ENCODE data around the gene IL4I1. TPM values are rescaled to one million over a fixed set of nuclear protein-coding genes. Genes with fewer than 3 reads are reported as not detected.

The IL4I1 gene
- total and polyA plus RNA-seq, 4 donors, result 0.08 to 0.75 (median 0.23) TPM

DNA sequence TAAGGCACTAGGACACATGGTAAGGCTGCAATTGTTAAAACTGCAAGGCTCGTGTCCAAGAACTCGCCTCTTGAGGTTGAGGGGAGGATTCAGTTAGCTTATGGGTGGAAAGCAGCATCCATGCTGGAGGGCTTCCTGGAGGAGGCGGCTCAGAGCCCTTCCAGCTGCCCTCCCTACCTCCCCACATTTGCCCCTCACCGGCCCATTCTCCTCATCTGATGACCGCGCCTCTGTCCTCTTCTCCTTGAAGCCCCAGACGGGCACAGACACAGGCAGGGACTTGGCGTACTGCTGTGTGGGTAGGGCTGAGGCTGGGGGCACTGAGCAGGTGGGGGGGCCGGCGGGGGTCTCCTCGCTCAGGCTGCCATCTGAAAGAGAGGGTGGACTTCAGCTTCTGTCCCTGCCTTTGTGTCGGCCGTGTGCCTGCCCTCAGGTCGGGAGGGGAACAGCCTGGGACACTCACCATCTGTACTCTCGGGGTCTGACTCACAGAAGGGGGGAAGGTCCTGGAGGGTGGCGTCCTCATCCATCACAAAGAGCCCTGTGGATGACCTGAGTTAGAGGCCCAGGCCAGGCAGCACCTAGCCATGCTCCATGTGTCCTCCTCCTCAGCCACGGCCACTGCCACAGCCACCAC, 25.2 kb downstream of the IL4I1 start:
- Histone ChIP-seq H3K36me3 (ENCODE audit: control insufficient read depth in 4 of 4, insufficient read depth in 3 of 4, low read depth in 1 of 4, low read length in 3 of 4) (no peaks in the 10 kb centered on the region), H3K4me3 (ENCODE audit: low read depth in 1 of 3, low read length in 3 of 3) (no peak overlapping the region), H3K27me3 (ENCODE audit: control insufficient read depth in 4 of 4, insufficient read depth in 4 of 4, low read length in 3 of 4) (no peaks in the 10 kb centered on the region), H3K4me1 (ENCODE audit: control insufficient read depth in 4 of 4, insufficient read depth in 4 of 4, low read length in 3 of 4) (peaks cover 6 to 42% (median 30%) of the 10 kb centered on the region in 4 donors), H3K9me3 (ENCODE audit: control insufficient read depth in 4 of 4, low read length in 3 of 4) (no peaks in the 10 kb centered on the region), H3K9ac (ENCODE audit: low read depth in 1 of 2, low read length in 2 of 2) (no peak overlapping the region), H3K27ac (ENCODE audit: low read depth in 1 of 2, low read length in 2 of 2) (no peak overlapping the region)
- WGBS, result 94% methylated on average over 17 of the region's 17 CpGs
- DNase-seq (ENCODE audit: low spot score), result no peak
- TF ChIP-seq JUND (IDR thresholded peaks at IDR 0.05), result no peak
- TF ChIP-seq, protein P1, sequence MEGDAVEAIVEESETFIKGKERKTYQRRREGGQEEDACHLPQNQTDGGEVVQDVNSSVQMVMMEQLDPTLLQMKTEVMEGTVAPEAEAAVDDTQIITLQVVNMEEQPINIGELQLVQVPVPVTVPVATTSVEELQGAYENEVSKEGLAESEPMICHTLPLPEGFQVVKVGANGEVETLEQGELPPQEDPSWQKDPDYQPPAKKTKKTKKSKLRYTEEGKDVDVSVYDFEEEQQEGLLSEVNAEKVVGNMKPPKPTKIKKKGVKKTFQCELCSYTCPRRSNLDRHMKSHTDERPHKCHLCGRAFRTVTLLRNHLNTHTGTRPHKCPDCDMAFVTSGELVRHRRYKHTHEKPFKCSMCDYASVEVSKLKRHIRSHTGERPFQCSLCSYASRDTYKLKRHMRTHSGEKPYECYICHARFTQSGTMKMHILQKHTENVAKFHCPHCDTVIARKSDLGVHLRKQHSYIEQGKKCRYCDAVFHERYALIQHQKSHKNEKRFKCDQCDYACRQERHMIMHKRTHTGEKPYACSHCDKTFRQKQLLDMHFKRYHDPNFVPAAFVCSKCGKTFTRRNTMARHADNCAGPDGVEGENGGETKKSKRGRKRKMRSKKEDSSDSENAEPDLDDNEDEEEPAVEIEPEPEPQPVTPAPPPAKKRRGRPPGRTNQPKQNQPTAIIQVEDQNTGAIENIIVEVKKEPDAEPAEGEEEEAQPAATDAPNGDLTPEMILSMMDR (IDR thresholded peaks at IDR 0.05; ENCODE audit: low read depth, low read length, missing input control), result no peak
- TF ChIP-seq HNF4G (IDR thresholded peaks at IDR 0.05), result no peak
- TF ChIP-seq NR2F2 (IDR thresholded peaks at IDR 0.05), result no peak
- no peak for TF ChIP-seq FOXA2 (IDR thresholded peaks at IDR 0.05)
- TF ChIP-seq EGR1 (IDR thresholded peaks at IDR 0.05; ENCODE audit: low read depth in 2 of 2), result no peak
- no peak for TF ChIP-seq YY1 (IDR thresholded peaks at IDR 0.05)
- no peak for TF ChIP-seq RAD21 (IDR thresholded peaks at IDR 0.05)
- TF ChIP-seq MAX (IDR thresholded peaks at IDR 0.05), result no peak
- TF ChIP-seq GABPA (IDR thresholded peaks at IDR 0.05 in 1 of 2, conservative IDR thresholded peaks at IDR 0.05 in 1 of 2), result no peak
- no peak for TF ChIP-seq ZBTB33 (IDR thresholded peaks at IDR 0.05)
- no peak for TF ChIP-seq HNF4A (conservative IDR thresholded peaks at IDR 0.05)
- TF ChIP-seq TAF1 (conservative IDR thresholded peaks at IDR 0.05), result no peak
- TF ChIP-seq SP1 (IDR thresholded peaks at IDR 0.05), result no peak
- no peak for TF ChIP-seq FOXA1 (IDR thresholded peaks at IDR 0.05)
- no peak for TF ChIP-seq ATF3 (IDR thresholded peaks at IDR 0.05)

GRCh38 chr19:49870309-49870901, 26.3 kb downstream of the IL4I1 start:
- DNase-seq (ENCODE audit: low spot score), result peak; percentile 55
- Histone ChIP-seq H3K27me3 (ENCODE audit: control insufficient read depth in 4 of 4, insufficient read depth in 4 of 4, low read length in 3 of 4) (no peaks in the 10 kb centered on the region), H3K9me3 (ENCODE audit: control insufficient read depth in 4 of 4, low read length in 3 of 4) (no peaks in the 10 kb centered on the region), H3K36me3 (ENCODE audit: control insufficient read depth in 4 of 4, insufficient read depth in 3 of 4, low read depth in 1 of 4, low read length in 3 of 4) (no peaks in the 10 kb centered on the region), H3K27ac (ENCODE audit: low read depth in 1 of 2, low read length in 2 of 2) (peak overlapping the region; percentile 65 to 86), H3K9ac (ENCODE audit: low read depth in 1 of 2, low read length in 2 of 2) (peak overlapping the region; percentile 43 to 54), H3K4me1 (ENCODE audit: control insufficient read depth in 4 of 4, insufficient read depth in 4 of 4, low read length in 3 of 4) (peaks cover 12 to 47% (median 33%) of the 10 kb centered on the region in 4 donors), H3K4me3 (ENCODE audit: low read depth in 1 of 3, low read length in 3 of 3) (peak overlapping the region; percentile 46 to 66 (median 56))
- 84% methylated on average over 15 of the region's 15 CpGs for WGBS
- TF ChIP-seq RAD21 (IDR thresholded peaks at IDR 0.05), result no peak
- TF ChIP-seq ATF3 (IDR thresholded peaks at IDR 0.05), result no peak
- no peak for TF ChIP-seq NR2F2 (IDR thresholded peaks at IDR 0.05)
- no peak for TF ChIP-seq HNF4A (conservative IDR thresholded peaks at IDR 0.05)
- TF ChIP-seq, protein P1 (IDR thresholded peaks at IDR 0.05; ENCODE audit: low read depth, low read length, missing input control), result no peak
- TF ChIP-seq HNF4G (IDR thresholded peaks at IDR 0.05), result no peak
- no peak for TF ChIP-seq ZBTB33 (IDR thresholded peaks at IDR 0.05)
- no peak for TF ChIP-seq SP1 (IDR thresholded peaks at IDR 0.05)

Measured in liver (tissue), 9 donors.